ENCODE measurements around the gene SLC2A4RG. TPM values are rescaled to one million over a fixed set of nuclear protein-coding genes. Genes with fewer than 3 reads are reported as not detected.
A peak's percentile ranks its signal among the peaks of the same experiment; 100 is the strongest.

SLC2A4RG gene
- total and polyA plus RNA-seq, 10 donors: 27.5 to 107 (median 64.3) TPM

DNA sequence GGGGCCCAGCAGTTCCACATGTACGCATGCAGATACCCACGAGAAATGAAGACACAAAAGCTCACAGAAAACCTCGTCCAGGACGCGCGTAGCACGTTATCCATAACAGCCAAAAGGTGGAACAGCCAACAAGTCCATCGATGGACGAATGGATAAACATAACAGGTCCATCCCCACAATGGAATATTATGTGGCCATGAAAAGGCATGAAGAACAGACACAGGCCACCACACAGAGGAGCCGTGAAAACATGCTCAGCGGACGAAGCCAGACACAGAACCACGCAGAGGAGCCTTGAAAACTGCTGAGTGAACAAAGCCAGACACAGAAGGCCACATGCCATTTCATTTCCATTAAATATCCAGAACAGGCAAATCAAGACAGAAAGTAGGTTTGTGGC is 38.0 kb downstream of the SLC2A4RG start:
- 90 to 96% (median 92%) methylated on average over 13 of the region's 13 CpGs for WGBS, 5 donors
- no peaks in the 10 kb centered on the region for H3K27me3 ChIP-seq (replicated peaks in 1 of 7)
- H3K9me3 ChIP-seq: no peaks in the 10 kb centered on the region
- H3K36me3 ChIP-seq: no peaks in the 10 kb centered on the region
- no peak for TF ChIP-seq POLR2A (IDR thresholded peaks at IDR 0.05)
- TF ChIP-seq, protein P1, sequence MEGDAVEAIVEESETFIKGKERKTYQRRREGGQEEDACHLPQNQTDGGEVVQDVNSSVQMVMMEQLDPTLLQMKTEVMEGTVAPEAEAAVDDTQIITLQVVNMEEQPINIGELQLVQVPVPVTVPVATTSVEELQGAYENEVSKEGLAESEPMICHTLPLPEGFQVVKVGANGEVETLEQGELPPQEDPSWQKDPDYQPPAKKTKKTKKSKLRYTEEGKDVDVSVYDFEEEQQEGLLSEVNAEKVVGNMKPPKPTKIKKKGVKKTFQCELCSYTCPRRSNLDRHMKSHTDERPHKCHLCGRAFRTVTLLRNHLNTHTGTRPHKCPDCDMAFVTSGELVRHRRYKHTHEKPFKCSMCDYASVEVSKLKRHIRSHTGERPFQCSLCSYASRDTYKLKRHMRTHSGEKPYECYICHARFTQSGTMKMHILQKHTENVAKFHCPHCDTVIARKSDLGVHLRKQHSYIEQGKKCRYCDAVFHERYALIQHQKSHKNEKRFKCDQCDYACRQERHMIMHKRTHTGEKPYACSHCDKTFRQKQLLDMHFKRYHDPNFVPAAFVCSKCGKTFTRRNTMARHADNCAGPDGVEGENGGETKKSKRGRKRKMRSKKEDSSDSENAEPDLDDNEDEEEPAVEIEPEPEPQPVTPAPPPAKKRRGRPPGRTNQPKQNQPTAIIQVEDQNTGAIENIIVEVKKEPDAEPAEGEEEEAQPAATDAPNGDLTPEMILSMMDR (IDR thresholded peaks at IDR 0.05 in 8 of 11, conservative IDR thresholded peaks at IDR 0.05 in 3 of 11): no peak
- TF ChIP-seq POLR2AphosphoS5 (IDR thresholded peaks at IDR 0.05): no peak
- no peak for DNase-seq
- H3K27ac ChIP-seq: peak overlapping the region in 4 of 8 donors; percentile 28 to 54 (median 32)
- intact Hi-C loops (cut with DNase I; ENCODE audit: low total_unique reads): no loop called here
- H3K4me3 ChIP-seq: no peak overlapping the region
- peaks cover 0 to 78% (median 42%) of the 10 kb centered on the region in 6 donors for H3K4me1 ChIP-seq

DNA sequence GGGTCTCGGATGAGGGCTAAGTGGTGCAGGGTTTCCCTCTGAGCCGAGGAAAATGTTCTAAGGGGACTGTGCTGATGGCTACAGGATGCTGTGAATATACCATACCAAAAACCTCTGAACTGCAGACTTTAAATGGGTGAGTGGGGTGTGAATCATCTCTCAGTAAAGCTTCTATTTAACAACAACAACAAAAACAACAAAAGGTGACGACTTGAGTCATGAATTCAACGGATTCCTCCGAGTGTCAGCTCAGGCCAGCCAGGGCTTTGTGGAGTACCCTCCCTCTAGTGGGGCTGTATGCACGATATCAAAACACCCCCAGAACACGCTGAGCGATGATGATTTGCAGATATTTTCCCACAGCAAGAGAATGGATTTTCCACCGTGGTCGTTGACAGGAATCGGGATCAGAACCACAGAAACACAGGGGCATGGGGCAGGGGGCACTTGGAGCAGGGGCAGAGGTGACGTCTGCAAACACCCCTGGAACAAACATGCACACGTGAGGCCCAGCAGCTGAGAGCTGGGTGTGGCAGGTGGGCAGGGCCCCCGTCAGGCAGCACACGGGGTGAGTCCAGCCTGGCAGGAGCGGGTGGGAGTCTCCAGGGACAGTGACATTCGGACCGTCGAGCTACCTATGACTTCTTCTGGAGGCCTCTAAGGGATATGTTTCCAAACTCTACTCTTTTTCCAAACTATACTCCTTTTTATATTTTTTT is 38.6 kb downstream of the SLC2A4RG start:
- Histone ChIP-seq H3K36me3 (no peaks in the 10 kb centered on the region), H3K9me3 (no peaks in the 10 kb centered on the region), H3K27ac (peak overlapping the region in 4 of 8 donors; percentile 28 to 54 (median 32)), H3K4me1 (peaks cover 0 to 74% (median 38%) of the 10 kb centered on the region in 6 donors), H3K27me3 (replicated peaks in 1 of 7) (no peaks in the 10 kb centered on the region), H3K4me3 (no peak overlapping the region)
- 56 to 67% (median 64%) methylated on average over 19 of the region's 19 CpGs for WGBS, 5 donors
- DNase-seq: no peak
- intact Hi-C loops (cut with DNase I; ENCODE audit: low total_unique reads): no loop called here
- TF ChIP-seq, protein P1 (IDR thresholded peaks at IDR 0.05 in 8 of 11, conservative IDR thresholded peaks at IDR 0.05 in 3 of 11): no peak
- peak in 1 of 3 donors; percentile 3 for TF ChIP-seq POLR2AphosphoS5 (IDR thresholded peaks at IDR 0.05)

DNA sequence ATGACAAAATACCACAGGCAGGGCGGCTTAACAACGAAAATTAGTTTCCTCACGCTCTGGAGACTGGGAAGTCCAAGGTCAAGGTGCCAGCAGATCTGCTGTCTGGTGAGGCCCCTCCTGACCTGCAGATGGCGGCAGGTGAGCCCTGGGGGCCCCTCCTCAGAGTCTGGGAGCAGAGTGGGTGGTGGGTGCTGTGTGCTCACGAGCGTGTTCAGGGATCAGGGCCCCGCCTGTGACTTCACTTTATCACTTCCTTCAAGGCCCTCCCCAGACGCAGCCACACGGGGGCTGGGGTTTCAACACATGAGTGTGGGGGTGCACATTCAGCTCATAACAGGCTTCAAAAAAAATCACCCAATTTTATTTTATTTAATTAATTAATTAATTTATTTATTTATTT is 39.3 kb downstream of the SLC2A4RG start:
- Histone ChIP-seq H3K9me3 (no peaks in the 10 kb centered on the region), H3K27ac (peak overlapping the region in 3 of 8 donors; percentile 28 to 54 (median 37)), H3K4me1 (peaks cover 0 to 68% (median 35%) of the 10 kb centered on the region in 6 donors), H3K27me3 (replicated peaks in 1 of 7) (no peaks in the 10 kb centered on the region), H3K4me3 (no peak overlapping the region), H3K36me3 (no peaks in the 10 kb centered on the region)
- no peak for DNase-seq
- TF ChIP-seq, protein P1 (IDR thresholded peaks at IDR 0.05 in 8 of 11, conservative IDR thresholded peaks at IDR 0.05 in 3 of 11): no peak
- no peak for TF ChIP-seq POLR2AphosphoS5 (IDR thresholded peaks at IDR 0.05)
- no peak for TF ChIP-seq POLR2A (IDR thresholded peaks at IDR 0.05)
- WGBS, 5 donors: 54 to 78% (median 55%) methylated on average over 9 of the region's 9 CpGs
- intact Hi-C loops (cut with DNase I; ENCODE audit: low total_unique reads): no loop called here

DNA sequence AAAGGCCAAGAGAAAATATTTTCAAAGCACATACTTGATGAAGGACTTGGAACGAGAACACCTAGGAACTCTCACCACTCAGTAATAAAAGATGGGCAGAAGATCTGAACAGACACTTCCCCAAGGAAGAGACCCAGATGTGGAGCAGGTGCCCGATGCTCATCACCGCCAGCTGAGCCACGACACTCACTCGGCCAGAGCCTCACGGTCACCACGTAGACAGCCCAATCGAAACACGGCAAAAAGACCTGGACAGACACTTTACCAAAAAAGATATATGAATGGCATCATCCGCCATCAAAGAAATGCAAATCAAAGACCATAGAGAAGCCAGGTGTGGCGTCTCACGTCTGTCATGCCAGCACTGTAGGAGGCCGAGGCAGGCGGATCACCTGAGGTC is 41.6 kb downstream of the SLC2A4RG start:
- H3K9me3 ChIP-seq: no peaks in the 10 kb centered on the region
- intact Hi-C loops (cut with DNase I; ENCODE audit: low total_unique reads): no loop called here
- 81 to 95% (median 92%) methylated on average over 14 of the region's 14 CpGs for WGBS, 5 donors
- no peaks in the 10 kb centered on the region for H3K27me3 ChIP-seq (replicated peaks in 1 of 7)
- no peak overlapping the region for H3K27ac ChIP-seq
- DNase-seq: no peak
- H3K4me1 ChIP-seq: peaks cover 5 to 60% (median 27%) of the 10 kb centered on the region in 6 donors
- no peak overlapping the region for H3K4me3 ChIP-seq
- TF ChIP-seq POLR2A (IDR thresholded peaks at IDR 0.05) (no peak), POLR2AphosphoS5 (IDR thresholded peaks at IDR 0.05) (no peak)
- TF ChIP-seq, protein P1 (IDR thresholded peaks at IDR 0.05 in 8 of 11, conservative IDR thresholded peaks at IDR 0.05 in 3 of 11): no peak
- H3K36me3 ChIP-seq: no peaks in the 10 kb centered on the region

Measured in spleen (tissue), 11 donors.